ENCODE results near the gene PKD2. TPM values are rescaled to one million over a fixed set of nuclear protein-coding genes. Genes with fewer than 3 reads are reported as not detected.

PKD2 gene
- polyA plus RNA-seq, 1 donor from 2014 or later, result 54.8 TPM

GRCh38 chr4:87985887-87986200 is 21.6 kb upstream of the PKD2 start:
- H3K27ac ChIP-seq (ENCODE audit: low read length), result no peak overlapping the region
- H3K36me3 ChIP-seq (ENCODE audit: insufficient read depth, low read length), result no peaks in the 10 kb centered on the region
- H2AFZ ChIP-seq (ENCODE audit: low read depth, low read length), result no peak overlapping the region
- H3K9me3 ChIP-seq (ENCODE audit: low read length), result no peaks in the 10 kb centered on the region
- no peak overlapping the region for H3K4me3 ChIP-seq (ENCODE audit: low read length)
- H3K9ac ChIP-seq (ENCODE audit: low read length), result no peak overlapping the region
- H3K27me3 ChIP-seq (ENCODE audit: insufficient read depth, low read depth, low read length), result no peaks in the 10 kb centered on the region
- H4K20me1 ChIP-seq (ENCODE audit: insufficient read depth), result no peaks in the 10 kb centered on the region
- H3K4me2 ChIP-seq (ENCODE audit: low read length), result no peak overlapping the region
- no peaks in the 10 kb centered on the region for H3F3A ChIP-seq (ENCODE audit: insufficient read depth, low read length, poor library complexity, severe bottlenecking)
- no peaks in the 10 kb centered on the region for H3K9me2 ChIP-seq (ENCODE audit: insufficient read depth, low read length)
- no peaks in the 10 kb centered on the region for H3K79me2 ChIP-seq (replicated peaks; ENCODE audit: insufficient read depth, low read length)
- TF ChIP-seq REST (IDR thresholded peaks at IDR 0.05; ENCODE audit: borderline replicate concordance) (no peak), MXI1 (conservative IDR thresholded peaks at IDR 0.05; ENCODE audit: poor library complexity, severe bottlenecking) (no peak), POLR2AphosphoS5 (IDR thresholded peaks at IDR 0.05) (no peak), TAF1 (IDR thresholded peaks at IDR 0.05; ENCODE audit: low read depth) (no peak), RAD21 (conservative IDR thresholded peaks at IDR 0.05) (no peak), EZH2 (IDR thresholded peaks at IDR 0.05; ENCODE audit: borderline replicate concordance, insufficient read depth, low read length, poor library complexity, severe bottlenecking) (no peak), EP300 (conservative IDR thresholded peaks at IDR 0.05; ENCODE audit: poor library complexity, severe bottlenecking) (no peak), SMC3 (conservative IDR thresholded peaks at IDR 0.05; ENCODE audit: poor library complexity) (no peak), CTCF (IDR thresholded peaks at IDR 0.05; ENCODE audit: poor library complexity, severe bottlenecking) (no peak)

GRCh38 chr4:87986508-87986907 is 20.9 kb upstream of the PKD2 start:
- H3K9me2 ChIP-seq (ENCODE audit: insufficient read depth, low read length), result no peaks in the 10 kb centered on the region
- H2AFZ ChIP-seq (ENCODE audit: low read depth, low read length), result no peak overlapping the region
- H3K9me3 ChIP-seq (ENCODE audit: low read length), result no peaks in the 10 kb centered on the region
- H3K4me2 ChIP-seq (ENCODE audit: low read length), result no peak overlapping the region
- no peaks in the 10 kb centered on the region for H3K27me3 ChIP-seq (ENCODE audit: insufficient read depth, low read depth, low read length)
- no peak overlapping the region for H3K4me3 ChIP-seq (ENCODE audit: low read length)
- no peaks in the 10 kb centered on the region for H3K36me3 ChIP-seq (ENCODE audit: insufficient read depth, low read length)
- H3K79me2 ChIP-seq (replicated peaks; ENCODE audit: insufficient read depth, low read length), result no peaks in the 10 kb centered on the region
- H4K20me1 ChIP-seq (ENCODE audit: insufficient read depth), result no peaks in the 10 kb centered on the region
- no peak overlapping the region for H3K27ac ChIP-seq (ENCODE audit: low read length)
- H3K9ac ChIP-seq (ENCODE audit: low read length), result no peak overlapping the region
- H3F3A ChIP-seq (ENCODE audit: insufficient read depth, low read length, poor library complexity, severe bottlenecking), result no peaks in the 10 kb centered on the region
- TF ChIP-seq POLR2AphosphoS5 (IDR thresholded peaks at IDR 0.05) (no peak), EP300 (conservative IDR thresholded peaks at IDR 0.05; ENCODE audit: poor library complexity, severe bottlenecking) (no peak), SMC3 (conservative IDR thresholded peaks at IDR 0.05; ENCODE audit: poor library complexity) (no peak), CTCF (IDR thresholded peaks at IDR 0.05; ENCODE audit: poor library complexity, severe bottlenecking) (no peak), MXI1 (conservative IDR thresholded peaks at IDR 0.05; ENCODE audit: poor library complexity, severe bottlenecking) (no peak)

All from neural cell (in vitro differentiated cells).